Hippocampal formation (tissue), 2 donors: ENCODE results near the gene SHISAL1.

Source experiments
- DNase-seq, 2 donors: peaks; one replicate each; lab custom pipeline; 2025; lab: John Stamatoyannopoulos, UW

Gene SHISAL1

GRCh38 chr22:44342347-44342956, 29.7 kb upstream of the SHISAL1 start:
- no peak for DNase-seq

DNA sequence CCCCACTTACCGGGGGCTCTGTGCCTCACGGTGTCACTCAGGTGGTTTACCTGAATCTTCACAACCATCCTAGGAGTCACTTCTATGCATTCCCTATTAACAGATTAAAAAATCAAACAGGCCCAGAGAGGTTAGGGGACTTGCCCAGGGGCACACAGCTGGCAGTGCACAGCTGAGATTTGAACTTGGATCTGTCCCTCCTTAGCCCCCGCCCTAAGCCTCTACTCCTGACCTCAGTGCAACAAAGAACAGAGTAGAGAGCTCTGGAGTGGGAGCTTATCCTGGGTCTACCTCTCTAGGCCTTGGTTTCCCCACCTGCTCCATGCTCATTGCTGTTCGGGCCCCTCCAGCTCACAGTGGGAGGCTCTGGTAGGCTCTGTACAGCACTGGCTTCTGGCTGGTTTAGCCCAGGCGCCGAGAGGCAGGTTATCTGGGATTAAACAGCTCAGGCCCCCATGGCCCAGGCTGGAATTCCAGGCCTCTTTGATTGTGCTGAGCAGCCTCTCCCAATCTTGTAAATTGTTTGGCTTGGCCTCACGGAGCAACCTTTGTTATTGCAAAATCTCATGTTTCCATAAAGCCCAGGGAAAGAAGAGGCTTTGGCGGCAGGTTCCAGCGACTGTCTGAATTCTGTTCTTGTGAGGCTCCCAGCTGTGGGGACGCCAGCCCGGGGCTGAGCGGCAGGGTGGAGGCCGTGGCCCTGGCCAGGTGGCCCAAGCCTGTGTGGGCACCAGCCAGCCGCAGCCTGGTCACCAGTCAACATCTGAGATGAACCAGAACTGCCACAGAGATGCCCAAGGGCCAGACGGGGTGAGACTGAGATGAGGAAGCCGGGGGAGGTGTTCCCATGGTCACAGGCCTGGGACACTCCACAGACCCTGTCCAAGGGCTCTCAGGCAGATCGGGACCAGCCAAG, 28.9 kb upstream of the SHISAL1 start:
- DNase-seq: no peak

GRCh38 chr22:44340271-44341239, 27.8 kb upstream of the SHISAL1 start:
- DNase-seq: peak in 1 of 2 donors; percentile 22

GRCh38 chr22:44338906-44339305, 26.2 kb upstream of the SHISAL1 start:
- no peak for DNase-seq

- no peak for DNase-seq
These were observed 25.5 kb upstream of the SHISAL1 start for GRCh38 chr22:44338177-44338810.

GRCh38 chr22:44337678-44338004, 24.9 kb upstream of the SHISAL1 start:
- DNase-seq: no peak

DNA sequence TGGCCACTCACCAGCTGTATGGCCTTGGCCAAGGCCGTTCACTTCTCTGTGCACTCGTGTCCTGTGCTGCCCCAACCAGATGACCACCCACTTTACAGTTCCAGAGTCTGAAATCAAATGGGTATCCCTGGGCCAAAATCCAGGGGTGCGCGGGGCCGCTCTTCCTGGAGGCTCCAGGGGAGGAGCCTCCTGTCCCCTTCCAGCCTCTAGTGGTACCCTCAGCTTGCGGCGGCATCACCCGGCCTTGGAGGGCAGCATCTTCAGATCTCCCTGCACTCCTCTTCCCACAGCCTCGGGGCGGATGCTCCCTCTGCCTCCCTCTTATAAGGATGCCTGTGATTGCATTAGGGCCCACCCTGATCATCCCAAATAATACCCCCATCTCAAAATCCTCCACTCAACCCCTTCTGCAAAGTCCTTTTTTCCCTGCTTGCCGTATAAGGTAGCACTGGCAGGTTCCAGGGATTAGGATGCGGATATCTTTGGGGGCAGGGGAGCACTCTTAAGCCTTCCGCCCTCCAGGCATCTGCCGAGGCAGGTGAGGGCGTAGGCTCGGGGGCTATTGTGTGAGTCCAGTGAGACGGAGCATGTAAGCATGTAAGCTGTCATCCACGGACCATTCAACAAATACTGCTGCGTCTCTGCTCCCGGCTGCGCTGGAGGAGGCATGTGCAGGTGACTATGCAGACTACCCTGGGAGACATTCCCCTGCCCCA, 24.4 kb upstream of the SHISAL1 start:
- no peak for DNase-seq

- no peak for DNase-seq
These were observed 23.4 kb upstream of the SHISAL1 start for GRCh38 chr22:44335903-44336803.

GRCh38 chr22:44335066-44335839, 22.5 kb upstream of the SHISAL1 start:
- DNase-seq: no peak

- no peak for DNase-seq
These were observed 21.3 kb upstream of the SHISAL1 start for GRCh38 chr22:44333847-44334635.

- DNase-seq: no peak
These were observed 20.2 kb upstream of the SHISAL1 start for GRCh38 chr22:44332946-44333345.

GRCh38 chr22:44331881-44332714, 19.3 kb upstream of the SHISAL1 start:
- no peak for DNase-seq

- no peak for DNase-seq
These were observed 18.3 kb upstream of the SHISAL1 start for GRCh38 chr22:44330744-44331660.

DNA sequence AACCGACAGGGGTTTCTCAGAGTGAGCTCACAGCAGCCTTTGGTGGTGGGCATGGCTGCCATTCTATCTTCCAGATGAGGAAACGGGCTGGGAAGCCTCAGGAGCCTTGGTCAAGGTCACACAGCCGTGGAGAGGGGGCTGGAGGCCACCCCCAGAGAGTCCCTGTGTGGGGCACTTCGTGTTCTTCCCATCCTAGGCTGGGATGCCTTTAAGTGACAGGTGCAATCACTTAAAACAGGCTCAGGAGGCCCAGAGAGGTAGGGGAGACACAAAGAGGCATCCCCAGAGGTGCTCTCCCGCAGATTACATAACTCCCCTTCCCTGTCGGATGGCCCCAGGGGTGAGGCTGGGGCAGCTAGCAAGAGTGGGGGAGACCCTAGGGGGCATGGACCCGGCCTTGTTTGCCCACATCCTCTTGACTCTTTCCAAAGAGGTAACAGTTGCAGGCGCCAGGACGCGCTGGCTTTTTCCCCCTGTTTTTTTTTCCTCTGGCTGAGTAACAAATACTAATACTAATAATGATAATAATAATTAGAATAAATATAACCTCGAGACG, 17.5 kb upstream of the SHISAL1 start:
- no peak for DNase-seq

GRCh38 chr22:44329179-44329796, 16.5 kb upstream of the SHISAL1 start:
- DNase-seq: no peak

DNA sequence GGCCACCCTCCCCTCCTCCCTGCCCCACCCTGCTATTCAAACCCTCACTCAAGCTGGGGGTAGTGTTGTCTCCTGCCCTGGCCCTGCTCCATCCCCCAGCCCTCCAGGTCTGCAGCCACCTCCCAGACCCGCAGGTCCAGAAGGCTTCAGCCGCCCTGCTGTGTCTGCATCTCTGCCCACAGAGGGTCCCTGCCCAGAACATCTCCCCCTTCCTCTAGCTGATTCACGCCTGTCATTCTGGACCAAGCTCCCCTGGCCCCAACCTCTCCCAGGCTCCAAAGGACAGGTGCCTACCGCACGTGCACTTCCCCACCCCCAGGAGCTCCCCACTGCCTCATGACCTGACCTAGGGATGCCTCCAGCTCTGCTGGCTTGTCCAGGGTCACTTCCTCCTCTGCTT, 16.0 kb upstream of the SHISAL1 start:
- no peak for DNase-seq
